Measurements from ENCODE around the gene ATRN. TPM values are rescaled to one million over a fixed set of nuclear protein-coding genes. Genes with fewer than 3 reads are reported as not detected.

ATRN gene
- polyA plus RNA-seq, 1 experiment, result 59.7 TPM

- no peak for DNase-seq (ENCODE audit: low read depth, low spot score)
- ChIA-PET POLR2A (interaction anchor here (1.7 kb wide), 1 partner anchor 15 kb away, joined by 3 read pairs; no protein-coding TSS in a partner anchor), CTCF (interaction anchor here (0.8 to 3.0 kb wide), 2 partner anchors 39 to 81 kb away, joined by 3 to 11 read pairs; no protein-coding TSS in a partner anchor)
- no peaks in the 10 kb centered on the region for H3K27me3 ChIP-seq (ENCODE audit: control insufficient read depth, insufficient read depth, low read length)
- no peak overlapping the region for H3K4me3 ChIP-seq (ENCODE audit: low read depth, low read length)
- no peaks in the 10 kb centered on the region; the same call in 1 of the 2 replicates for H3K9me3 ChIP-seq (ENCODE audit: control insufficient read depth, insufficient read depth, low read length)
- H3K27ac ChIP-seq (ENCODE audit: low read depth, low read length), result no peak overlapping the region
- no peak for TF ChIP-seq CTCF (IDR thresholded peaks at IDR 0.05; ENCODE audit: low read depth, low read length)
These were observed 201.2 kb downstream of the ATRN start for GRCh38 chr20:3671986-3672546.

DNA sequence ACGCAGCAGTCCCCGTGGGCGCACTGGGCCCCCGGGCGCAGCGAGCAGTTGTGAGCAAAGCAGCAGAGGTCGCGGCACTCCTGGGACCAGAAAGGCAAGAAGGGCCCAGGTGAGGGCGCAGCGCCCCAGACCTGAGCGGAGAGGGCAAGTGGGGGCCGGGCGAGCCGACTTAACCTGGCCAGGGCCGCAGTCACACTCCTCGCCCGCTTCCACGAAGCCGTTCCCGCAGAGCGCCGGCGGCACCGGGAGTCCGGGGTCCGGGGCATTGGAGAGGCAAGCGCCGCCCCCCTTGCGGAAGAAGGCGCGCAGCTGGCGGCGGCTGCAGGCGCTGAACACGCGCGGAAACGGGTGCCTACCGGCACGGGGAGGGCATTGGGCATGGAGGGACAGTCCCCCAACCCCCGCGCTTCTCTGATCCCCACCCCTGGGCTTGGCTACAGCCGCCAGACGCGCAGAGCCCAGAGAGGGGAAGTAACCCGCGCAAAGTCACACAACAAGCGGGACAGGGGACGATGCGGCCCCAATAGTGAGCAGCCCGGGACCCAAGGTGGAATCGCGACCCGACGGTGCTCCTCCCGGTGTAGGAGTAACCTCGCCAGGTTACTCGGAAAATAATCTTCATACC lies 201.8 kb downstream of the ATRN start:
- CTCF ChIA-PET, result interaction anchor here (0.8 to 6.5 kb wide), 3 partner anchors 38 to 80 kb away, joined by 3 to 110 read pairs (median 11); no protein-coding TSS in a partner anchor
- DNase-seq (ENCODE audit: low read depth, low spot score), result no peak
- Histone ChIP-seq H3K27ac (ENCODE audit: low read depth, low read length) (no peak overlapping the region), H3K27me3 (ENCODE audit: control insufficient read depth, insufficient read depth, low read length) (no peaks in the 10 kb centered on the region), H3K4me3 (ENCODE audit: low read depth, low read length) (no peak overlapping the region), H3K9me3 (ENCODE audit: control insufficient read depth, insufficient read depth, low read length) (no peaks in the 10 kb centered on the region; the same call in 1 of the 2 replicates)
- TF ChIP-seq CTCF (IDR thresholded peaks at IDR 0.05; ENCODE audit: low read depth, low read length), result no peak
- POLR2A ChIA-PET, result interaction anchor here (1.7 kb wide), 1 partner anchor 15 kb away, joined by 3 read pairs; no protein-coding TSS in a partner anchor

GRCh38 chr20:3673221-3674070 lies 202.6 kb downstream of the ATRN start:
- ChIA-PET CTCF (interaction anchor here (1.0 to 6.5 kb wide), 3 partner anchors 37 to 110 kb away, joined by 3 to 110 read pairs (median 5); no protein-coding TSS in a partner anchor), POLR2A (interaction anchor here (1.7 kb wide), 1 partner anchor 14 kb away, joined by 3 read pairs; no protein-coding TSS in a partner anchor)
- Histone ChIP-seq H3K27ac (ENCODE audit: low read depth, low read length) (no peak overlapping the region), H3K9me3 (ENCODE audit: control insufficient read depth, insufficient read depth, low read length) (no peaks in the 10 kb centered on the region; the same call in 1 of the 2 replicates), H3K4me3 (ENCODE audit: low read depth, low read length) (no peak overlapping the region), H3K27me3 (ENCODE audit: control insufficient read depth, insufficient read depth, low read length) (no peaks in the 10 kb centered on the region)
- DNase-seq (ENCODE audit: low read depth, low spot score), result no peak
- TF ChIP-seq CTCF (IDR thresholded peaks at IDR 0.05; ENCODE audit: low read depth, low read length), result no peak

DNA sequence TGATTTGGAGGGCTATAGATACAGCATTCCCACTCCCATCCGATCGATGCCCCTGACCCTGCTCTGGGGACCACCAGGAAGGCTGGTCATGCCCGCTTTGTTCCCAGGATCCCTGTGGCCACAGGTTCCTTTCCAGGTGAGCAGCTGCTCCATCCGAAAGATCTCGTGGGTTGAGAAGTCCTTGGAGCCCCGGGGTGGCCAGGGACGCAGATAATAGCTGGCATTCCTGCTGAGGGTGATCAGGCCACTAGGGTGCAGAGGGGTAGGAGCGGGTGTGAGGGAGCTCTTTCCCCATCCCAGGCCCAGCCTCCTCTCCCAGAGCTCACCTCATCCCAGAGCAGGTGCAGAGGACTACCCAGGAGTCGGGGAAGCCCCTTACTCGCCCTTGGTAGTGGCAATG lies 203.6 kb downstream of the ATRN start:
- DNase-seq (ENCODE audit: low read depth, low spot score), result no peak
- Histone ChIP-seq H3K4me3 (ENCODE audit: low read depth, low read length) (no peak overlapping the region), H3K27ac (ENCODE audit: low read depth, low read length) (no peak overlapping the region), H3K9me3 (ENCODE audit: control insufficient read depth, insufficient read depth, low read length) (no peaks in the 10 kb centered on the region; the same call in 1 of the 2 replicates), H3K27me3 (ENCODE audit: control insufficient read depth, insufficient read depth, low read length) (no peaks in the 10 kb centered on the region)
- no peak for TF ChIP-seq CTCF (IDR thresholded peaks at IDR 0.05; ENCODE audit: low read depth, low read length)
- POLR2A ChIA-PET, result no interaction called here
- CTCF ChIA-PET, result interaction anchor here (1.0 to 6.5 kb wide), 5 partner anchors 36 to 111 kb away, joined by 3 to 110 read pairs (median 5); partner anchors contain the start of gene SPEF1

Measured in AG04450 (cell line).